ENCODE data around the gene MDC1.
"Not testable (repeated sequence)": the region's sequence is repeated elsewhere in the genome, so short reads cannot be mapped to it uniquely, and the experiment has no call there.

DNA sequence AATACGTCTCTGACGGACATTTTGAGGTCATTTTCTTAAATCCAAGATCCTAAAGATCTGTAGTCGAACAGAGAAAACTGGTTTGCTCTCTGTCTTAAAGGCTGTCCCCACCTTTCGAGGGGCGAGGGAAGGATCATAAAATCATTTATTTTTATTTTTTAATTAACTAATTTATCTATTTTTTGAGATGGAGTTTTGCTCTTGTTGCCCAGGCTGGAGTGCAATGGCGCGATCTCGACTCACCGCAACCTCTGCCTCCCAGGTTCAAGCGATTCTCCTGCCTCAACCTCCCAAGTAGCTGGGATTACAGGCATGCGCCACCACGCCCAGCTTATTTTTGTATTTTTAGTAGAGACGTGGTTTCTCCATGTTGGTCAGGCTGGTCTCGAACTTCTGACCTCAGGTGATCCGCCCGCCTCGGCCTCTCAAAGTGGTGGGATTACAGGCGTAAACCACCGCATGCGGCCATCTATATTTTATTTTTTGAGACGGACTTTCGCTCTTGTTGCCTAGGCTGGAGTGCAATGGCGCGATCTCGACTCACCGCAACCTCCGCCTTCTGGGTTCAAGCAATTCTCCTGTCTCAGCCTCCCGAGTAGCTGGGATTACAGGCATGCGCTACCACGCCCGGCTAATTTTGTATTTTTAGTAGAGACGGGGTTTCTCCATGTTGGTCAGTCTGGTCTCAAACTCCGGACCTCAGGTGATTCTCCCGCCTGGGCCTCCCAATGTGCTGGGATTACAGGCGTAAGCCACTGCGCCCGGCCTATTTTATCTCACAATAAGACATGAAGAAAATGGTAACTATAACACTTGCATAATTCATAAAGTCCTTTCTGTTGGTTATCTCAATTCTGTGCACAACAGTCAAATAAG lies 1.0 kb upstream of the MDC1 start:
- TF ChIP-seq, protein P1, sequence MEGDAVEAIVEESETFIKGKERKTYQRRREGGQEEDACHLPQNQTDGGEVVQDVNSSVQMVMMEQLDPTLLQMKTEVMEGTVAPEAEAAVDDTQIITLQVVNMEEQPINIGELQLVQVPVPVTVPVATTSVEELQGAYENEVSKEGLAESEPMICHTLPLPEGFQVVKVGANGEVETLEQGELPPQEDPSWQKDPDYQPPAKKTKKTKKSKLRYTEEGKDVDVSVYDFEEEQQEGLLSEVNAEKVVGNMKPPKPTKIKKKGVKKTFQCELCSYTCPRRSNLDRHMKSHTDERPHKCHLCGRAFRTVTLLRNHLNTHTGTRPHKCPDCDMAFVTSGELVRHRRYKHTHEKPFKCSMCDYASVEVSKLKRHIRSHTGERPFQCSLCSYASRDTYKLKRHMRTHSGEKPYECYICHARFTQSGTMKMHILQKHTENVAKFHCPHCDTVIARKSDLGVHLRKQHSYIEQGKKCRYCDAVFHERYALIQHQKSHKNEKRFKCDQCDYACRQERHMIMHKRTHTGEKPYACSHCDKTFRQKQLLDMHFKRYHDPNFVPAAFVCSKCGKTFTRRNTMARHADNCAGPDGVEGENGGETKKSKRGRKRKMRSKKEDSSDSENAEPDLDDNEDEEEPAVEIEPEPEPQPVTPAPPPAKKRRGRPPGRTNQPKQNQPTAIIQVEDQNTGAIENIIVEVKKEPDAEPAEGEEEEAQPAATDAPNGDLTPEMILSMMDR (IDR thresholded peaks at IDR 0.05) = not testable (repeated sequence)
- TF ChIP-seq POLR2A (IDR thresholded peaks at IDR 0.05) = not testable (repeated sequence)

Measured in body of pancreas (tissue), 4 donors.